NCI-H524 (cell line): ENCODE results near the gene ADCY10.
A peak's percentile ranks its signal among the peaks of the same experiment; 100 is the strongest.

Experiments
- DNase-seq, 2 experiments: peaks; one replicate each; lab custom pipeline; 2025; lab: John Stamatoyannopoulos, UW

Gene ADCY10

DNA sequence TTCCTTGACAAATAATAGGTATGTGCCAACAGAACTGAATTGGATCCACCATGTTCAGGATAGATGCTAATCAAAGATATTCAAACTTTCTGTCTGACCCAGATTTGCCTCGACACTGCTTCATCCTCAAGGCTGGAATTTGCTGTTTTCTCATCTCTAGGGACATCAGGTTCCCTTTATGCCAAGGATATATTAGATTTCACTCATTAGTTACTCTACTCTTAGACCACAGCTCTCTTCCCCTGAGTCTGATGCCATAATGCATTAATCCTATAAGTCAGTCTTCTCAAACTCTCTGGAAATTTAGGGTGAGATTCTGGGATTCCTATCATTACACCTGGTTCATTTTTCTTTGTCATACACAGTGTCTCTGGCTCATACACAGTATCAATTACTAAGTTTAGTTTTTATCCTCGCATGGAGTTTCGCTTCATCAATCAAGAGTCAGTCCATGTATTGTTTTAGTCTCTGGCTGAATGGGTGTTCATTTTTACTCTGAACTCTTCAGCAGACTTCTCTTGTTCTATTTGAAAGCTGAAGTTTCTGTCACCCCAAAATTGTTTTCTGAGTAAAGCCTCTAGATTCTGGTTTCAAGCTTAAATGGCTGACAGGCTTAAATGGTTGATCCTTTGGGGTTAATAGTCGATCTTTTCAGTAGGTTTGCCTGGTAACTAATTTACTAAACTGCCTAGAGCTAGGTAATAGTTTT is 13.3 kb upstream of the ADCY10 start:
- DNase-seq, result no peak

DNA sequence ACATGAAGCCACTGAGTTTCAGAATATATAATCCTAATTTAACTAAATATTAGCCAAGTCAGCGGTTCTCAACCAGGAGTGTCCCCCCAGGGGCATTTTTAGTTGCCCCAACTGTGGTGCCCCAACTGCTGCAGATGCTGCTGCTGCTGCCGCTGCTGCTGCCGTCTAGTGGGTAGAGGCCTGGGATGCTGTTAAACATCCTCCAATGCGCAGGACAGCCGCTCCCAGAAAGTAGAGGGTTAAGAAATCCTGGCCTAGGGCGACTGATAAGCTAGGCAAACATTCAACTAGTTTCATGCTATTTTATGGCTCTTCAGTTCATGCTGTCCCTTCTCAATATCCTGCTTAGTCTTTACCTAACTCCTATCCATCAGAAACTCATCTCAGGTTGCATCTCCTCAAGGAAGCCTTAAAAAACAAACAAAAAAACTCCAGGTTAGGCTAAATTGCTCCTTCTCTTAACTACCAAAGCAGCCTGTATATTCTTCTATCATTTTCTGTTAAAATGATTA is 12.6 kb upstream of the ADCY10 start:
- DNase-seq, result no peak

- DNase-seq, result no peak
Observed at GRCh38 chr1:167924543-167925231, 10.8 kb upstream of the ADCY10 start.

DNA sequence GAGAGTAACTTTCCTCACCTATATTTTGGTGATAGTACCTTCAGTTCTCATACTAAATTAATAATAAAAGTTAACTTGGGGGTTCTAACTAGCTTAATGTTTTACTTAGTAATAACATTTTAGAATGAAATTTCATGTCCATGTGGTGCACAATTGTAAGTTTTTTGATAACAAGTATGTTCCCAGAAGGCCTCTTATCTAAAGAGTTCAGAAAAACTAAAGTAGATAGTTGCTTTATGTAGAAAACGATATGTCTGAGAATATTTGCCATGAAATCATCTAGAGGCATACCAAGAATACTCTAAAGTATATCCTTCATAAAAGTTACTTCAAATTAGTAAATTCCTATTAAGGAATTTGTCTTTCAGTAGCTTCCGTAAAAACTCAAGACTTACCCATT is 10.2 kb upstream of the ADCY10 start:
- DNase-seq, result no peak

DNA sequence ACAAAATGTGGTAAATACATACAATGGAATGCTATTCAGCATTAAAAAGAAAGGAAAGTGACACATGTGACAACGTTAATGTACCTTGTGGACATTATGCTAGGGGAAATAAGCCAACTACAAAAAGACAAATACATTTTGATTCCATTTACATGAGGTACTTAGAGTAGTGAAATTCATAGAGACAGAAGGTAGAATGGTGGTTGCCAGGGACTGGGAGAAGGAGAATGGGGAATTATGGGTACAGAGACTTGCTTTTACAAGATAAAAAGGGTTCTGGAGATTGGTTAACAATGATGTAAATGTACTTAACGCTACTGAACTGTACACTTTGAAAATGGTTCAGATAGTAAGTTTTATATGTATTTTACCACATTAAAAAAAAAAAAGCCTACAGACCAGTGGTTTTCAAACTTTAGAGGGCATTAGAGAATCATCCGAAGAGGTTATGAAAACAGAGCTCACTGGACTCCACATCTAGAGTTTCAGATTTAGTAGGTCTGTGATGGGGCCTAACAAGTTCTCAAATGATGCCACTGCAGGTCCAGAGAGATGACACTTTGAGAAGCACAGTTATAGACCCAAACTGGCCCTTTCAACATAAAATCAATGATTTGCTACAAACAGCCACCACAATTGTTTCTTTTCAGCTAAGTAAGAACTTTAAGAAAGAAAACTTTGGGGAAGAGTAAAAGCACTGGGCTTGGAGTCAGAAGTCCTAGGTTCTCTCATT is 9.6 kb upstream of the ADCY10 start:
- no peak for DNase-seq

DNA sequence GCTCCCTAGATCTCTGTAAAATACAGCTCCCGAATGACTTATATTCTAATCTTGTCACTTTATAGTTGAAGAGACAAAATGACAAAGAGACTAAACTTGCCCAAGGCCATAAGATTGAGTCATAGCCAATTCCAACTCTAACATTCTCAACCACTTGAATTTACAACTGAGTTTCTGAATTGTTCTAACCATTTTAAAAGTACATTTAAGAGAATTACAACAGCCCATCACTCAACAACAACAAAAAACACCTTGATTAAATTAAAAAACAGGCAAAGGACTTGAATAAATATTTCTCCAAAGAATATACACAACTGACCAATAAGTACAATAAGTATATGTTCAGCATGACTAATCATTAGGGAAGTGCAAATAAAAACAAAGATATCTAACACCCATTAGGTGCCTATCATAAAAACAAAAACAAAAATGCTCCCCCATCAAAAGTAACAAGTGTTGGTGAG is 8.7 kb upstream of the ADCY10 start:
- DNase-seq, result no peak

DNA sequence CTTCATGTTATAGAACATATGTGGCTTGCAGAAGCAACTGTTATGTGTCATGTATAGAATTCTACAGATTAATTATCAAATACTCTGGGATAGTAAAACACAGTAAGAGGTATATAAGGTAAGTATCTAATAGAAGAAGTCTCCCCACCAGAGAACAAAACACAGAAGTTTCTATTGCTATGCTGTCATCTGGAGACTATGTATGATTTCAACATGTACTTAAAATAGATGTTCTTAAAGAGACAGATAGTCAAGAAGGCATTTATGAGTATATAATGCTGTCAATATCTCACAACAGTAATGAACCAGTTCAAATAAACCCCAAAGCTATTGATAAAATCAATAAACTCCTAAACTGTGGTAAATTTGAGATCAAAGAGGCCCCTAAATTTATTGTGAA is 8.1 kb upstream of the ADCY10 start:
- DNase-seq, result no peak

DNA sequence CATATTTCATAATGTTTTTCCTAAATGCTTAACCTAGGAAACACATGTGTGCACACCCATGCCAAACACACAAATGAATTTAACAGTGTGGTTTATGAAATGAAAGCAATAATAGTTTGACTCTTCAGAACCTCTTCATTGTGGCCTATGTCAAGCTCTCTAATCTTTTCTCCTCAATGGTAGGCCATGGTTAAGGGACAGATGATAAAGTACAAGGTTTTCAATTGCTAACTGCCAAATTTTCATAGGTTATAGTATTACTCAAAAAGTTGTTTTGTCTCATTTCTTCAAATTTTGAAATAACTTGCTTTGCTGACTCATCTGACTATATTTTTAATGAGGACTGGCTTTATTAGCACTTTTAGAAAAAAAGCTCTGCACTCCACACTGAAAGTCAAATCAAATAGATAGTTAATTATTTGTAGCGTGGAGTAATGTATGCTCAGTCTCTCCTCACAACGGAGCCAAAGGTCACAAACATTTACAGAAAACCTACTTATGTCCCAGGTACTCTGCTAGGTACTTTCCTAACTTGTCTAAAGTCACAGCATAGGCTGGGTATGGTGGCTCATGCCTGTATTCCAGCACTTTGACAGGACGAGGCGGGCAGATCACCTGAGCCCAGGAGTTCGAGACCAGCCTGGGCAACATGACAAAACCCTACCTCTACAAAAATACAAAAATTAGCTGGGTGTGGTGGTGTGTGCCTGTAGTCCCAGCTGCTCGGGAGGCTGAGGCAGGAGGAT is 3.0 kb upstream of the ADCY10 start:
- no peak for DNase-seq

DNA sequence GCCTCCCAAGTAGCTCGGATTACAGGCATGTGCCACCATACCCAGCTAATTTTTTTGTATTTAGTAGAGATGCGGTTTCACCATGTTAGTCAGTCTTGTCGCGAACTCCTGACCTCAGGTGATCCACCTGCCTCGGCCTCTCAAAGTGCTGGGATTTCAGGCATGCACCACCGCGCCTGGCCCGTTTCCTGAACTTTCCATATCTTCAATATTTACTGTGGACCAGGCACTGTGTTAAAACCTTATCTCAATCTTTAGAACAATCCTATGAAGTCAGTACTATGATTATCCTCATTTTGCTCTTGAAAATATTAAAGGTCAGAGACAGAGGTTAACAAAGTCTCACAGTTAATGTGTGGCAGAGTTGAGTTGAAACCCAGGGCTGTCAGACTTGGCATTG is 1.6 kb upstream of the ADCY10 start:
- DNase-seq, result no peak

- no peak for DNase-seq
Observed at GRCh38 chr1:167912294-167912693, 1.6 kb downstream of the ADCY10 start.

GRCh38 chr1:167911413-167911812 is 2.5 kb downstream of the ADCY10 start:
- DNase-seq, result no peak

- DNase-seq, result no peak
Observed at GRCh38 chr1:167910530-167910929, 3.4 kb downstream of the ADCY10 start.

GRCh38 chr1:167909691-167910180 is 4.2 kb downstream of the ADCY10 start:
- no peak for DNase-seq

DNA sequence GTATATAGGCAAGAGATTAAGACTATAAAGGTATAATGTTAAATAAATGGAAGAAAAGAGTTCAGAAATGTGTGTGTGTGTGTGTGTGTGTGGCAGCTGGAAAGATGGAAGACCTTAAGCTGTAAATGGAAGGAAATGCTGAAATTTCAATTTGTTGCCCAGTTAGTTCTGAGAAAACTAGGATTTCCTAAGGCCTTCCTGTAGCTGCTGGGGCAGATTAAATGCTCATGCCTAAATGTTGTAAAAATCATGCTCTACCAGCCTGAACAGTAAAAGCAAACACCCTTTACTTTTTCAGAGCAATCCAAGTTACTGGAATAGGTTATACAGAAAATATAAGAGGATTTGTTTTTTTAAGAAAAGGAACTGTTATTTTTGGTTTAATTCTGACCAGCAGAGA is 8.3 kb downstream of the ADCY10 start:
- DNase-seq, result no peak

DNA sequence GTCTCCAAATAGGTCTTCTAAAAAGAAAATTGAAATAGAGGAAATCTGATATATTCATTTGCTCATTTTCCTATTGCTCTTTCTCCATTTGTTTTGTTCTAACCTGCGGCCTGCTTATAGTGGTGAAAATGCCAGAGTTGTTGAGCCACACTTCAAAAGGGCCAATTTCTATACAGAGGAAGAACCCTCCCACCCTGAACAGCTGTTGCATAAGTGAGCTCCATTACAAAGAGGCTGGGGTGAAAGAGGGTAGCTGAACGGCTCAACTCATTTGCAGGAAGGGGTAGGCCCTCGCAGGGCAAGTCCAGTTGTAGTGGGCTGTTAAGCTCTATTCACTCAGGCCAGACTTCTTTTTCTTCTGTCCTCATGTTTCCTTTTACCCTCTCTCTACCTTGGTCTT is 8.8 kb downstream of the ADCY10 start:
- DNase-seq, result peak; percentile 10 to 63

DNA sequence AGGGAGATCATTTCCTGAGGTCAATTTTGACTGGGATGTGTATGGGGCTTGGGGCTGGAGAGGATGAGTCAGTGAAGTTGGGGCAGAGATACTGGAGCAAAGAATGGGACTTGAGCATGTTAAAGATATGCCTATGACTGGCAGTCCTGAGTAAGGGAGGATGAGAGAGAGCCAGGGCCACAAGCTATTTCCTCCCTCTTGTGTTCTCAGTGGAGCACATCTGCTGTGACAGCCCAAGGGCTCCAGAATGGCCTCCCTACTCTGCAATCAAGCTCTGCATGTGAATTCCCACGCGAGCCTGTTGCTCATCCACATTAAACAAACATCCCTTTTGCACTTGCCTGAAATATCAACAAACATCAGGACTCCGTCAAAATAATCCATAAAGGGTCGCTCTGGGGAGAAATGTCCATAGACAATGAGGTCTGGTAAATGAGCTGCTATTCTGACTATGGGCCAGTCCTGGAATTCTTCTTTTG is 9.2 kb downstream of the ADCY10 start:
- peak in 1 of 2 experiments; percentile 5 for DNase-seq

DNA sequence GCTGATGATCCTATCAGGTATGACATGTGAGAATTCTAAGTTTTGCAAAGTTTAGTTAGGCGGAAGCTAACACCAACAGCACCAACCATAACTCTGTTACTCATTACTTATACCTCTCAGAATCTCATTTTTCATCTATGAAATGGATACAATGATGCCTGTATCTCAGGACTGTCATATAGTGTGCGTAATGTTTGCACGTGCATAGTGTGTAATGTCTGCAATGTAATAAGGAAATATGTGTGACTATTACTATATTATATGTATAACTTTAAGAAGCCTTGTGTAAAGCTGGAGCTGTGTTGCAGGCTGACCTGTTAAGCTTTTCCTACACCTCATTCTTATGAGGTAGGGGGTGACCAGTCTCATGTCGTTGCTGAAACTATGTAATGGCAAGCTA is 13.0 kb downstream of the ADCY10 start:
- no peak for DNase-seq

- DNase-seq, result no peak
Observed at GRCh38 chr1:167899253-167899681, 14.7 kb downstream of the ADCY10 start.

DNA sequence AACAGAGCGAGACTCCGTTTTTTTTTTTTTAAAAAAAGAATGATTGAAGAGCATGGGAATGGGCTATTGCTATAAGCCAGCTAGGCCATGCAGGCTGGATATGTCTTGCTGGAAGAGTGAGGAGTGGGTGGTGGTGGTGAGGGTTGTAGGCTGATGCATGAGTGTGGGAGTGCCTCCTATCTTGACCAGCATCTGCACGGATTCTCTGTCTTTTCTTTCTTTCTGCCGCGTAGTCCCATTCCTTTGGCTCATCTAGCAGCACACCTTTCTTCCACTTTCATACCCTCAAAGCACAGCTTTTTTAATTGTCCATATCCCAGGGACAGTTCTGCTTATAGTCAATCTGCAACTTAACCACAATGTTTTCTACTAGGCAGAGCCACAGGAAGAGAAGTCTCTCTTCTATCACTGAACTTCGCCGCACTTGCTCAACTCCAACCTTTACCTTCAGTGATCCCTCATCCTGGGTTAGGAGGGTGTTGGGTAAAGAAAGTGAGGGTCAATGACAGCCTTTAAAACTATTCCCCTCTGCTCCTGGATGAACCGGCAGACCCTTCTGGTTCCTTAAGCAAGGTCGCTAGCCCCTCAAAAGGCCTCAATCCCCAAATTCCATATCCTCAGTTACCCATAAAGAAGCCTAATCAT is 15.2 kb downstream of the ADCY10 start:
- no peak for DNase-seq

- no peak for DNase-seq
Observed at GRCh38 chr1:167893798-167894197, 20.1 kb downstream of the ADCY10 start.

- DNase-seq, result no peak
Observed at GRCh38 chr1:167890400-167890799, 23.5 kb downstream of the ADCY10 start.
